ENCODE measurements around the gene ADRA1B.
"Not testable (repeated sequence)": the region's sequence is repeated elsewhere in the genome, so short reads cannot be mapped to it uniquely, and the experiment has no call there.

Gene ADRA1B

DNA sequence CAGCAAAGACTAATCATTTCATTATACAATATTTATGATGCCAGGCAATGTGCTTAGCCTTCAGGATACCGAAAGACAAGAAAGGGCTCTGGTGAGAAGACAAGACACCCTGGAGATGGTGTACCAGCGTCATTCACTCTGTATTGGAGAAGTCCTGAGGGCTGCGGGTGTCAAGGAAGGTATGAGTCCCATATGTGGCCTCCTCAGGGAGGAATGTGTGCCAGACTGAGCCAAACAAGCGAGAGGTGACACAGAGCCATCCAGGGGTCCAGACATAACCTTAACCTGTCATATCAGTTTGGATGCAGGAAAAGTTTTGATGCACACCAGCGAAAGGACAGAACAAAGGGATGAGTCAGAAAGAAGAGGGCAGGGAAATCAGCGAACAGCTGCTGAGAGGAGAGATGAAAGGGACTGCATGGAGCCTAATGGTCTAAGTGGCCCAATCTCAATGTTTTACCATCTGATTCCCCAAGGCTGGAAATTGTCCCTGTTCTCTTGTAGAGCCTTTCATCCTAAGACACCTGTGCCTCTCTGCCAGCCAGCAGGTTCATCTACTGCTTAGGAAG lies 38.9 kb downstream of the ADRA1B start:
- no peak overlapping the region for H3K4me3 ChIP-seq (ENCODE audit: low read depth, low read length)
- no peak for TF ChIP-seq CTCF (IDR thresholded peaks at IDR 0.05; ENCODE audit: low read depth, low read length)

- TF ChIP-seq CTCF (IDR thresholded peaks at IDR 0.05; ENCODE audit: low read depth, low read length): no peak
- no peak overlapping the region for H3K4me3 ChIP-seq (ENCODE audit: low read depth, low read length)
These were observed 39.8 kb downstream of the ADRA1B start for GRCh38 chr5:159956074-159956473.

DNA sequence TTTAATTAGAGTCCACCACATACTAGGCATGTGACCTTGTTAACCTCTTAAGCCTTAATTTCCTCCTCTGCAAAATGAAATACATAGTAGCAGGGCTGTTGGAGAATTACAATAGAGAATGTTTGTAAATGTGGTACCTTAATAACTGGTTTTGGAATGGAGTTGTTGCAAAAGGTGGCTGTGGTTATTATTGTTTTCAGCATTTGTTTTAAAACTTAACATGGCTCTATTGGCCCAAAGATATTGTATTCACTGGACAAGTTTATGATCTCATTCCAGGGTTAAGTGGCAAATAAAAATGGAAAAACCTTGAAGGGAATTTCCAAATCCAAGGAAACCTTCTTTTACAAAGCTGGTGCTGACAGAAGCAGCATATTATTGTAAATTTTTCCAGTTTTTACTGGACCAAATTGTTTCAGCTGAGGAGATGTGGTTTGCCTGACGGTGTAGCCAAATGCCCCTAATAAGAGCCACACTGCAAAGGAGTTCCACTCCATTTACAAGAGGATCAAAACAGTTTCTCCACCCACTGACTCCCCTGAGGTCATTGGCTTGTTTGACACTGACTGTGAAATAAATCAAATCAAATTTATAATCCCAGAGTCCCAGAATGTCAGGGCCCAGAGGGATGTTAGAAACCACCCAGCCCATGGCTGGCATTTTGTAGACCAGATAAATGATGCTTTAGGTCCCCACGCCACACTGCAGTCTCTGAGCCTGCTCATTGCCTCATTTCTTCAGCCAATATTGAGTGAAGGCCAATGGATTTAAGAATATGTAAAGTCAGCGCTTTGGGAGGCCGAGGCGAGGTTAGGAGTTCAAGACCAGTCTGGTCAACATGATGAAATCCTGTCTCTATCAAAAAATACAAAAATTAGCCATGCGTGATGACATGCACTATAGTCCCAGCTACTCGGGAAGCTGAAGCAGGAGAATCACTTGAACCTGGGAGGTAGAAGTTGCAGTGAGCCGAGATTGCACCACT lies 45.2 kb downstream of the ADRA1B start:
- TF ChIP-seq CTCF (IDR thresholded peaks at IDR 0.05; ENCODE audit: low read depth, low read length): no peak
- H3K4me3 ChIP-seq (ENCODE audit: low read depth, low read length): no peak overlapping the region

DNA sequence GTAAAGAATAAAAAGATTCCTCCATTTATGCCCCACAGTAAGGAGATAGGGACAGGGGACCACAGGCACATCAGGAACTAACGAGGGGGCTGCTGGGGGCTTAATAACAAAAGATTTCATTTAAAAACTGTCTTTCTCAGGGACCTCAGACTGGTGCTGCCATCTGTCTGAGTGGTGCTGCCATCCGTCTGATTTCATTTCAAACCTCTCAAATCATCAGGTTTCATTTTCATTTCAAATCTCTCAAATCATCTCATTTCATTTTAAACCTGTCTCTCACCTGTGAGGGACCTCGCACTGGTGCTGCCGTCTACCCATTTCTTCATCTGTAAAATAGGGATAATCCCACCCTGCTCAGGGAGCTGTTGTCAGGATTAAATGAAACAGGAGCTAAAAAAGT lies 45.9 kb downstream of the ADRA1B start:
- TF ChIP-seq CTCF (IDR thresholded peaks at IDR 0.05; ENCODE audit: low read depth, low read length): no peak
- no peak overlapping the region for H3K4me3 ChIP-seq (ENCODE audit: low read depth, low read length)

GRCh38 chr5:159963935-159964334 lies 47.7 kb downstream of the ADRA1B start:
- no peak overlapping the region for H3K4me3 ChIP-seq (ENCODE audit: low read depth, low read length)
- TF ChIP-seq CTCF (IDR thresholded peaks at IDR 0.05; ENCODE audit: low read depth, low read length): no peak

- peak; percentile 71 for TF ChIP-seq CTCF (IDR thresholded peaks at IDR 0.05; ENCODE audit: low read depth, low read length)
These were observed 49.0 kb downstream of the ADRA1B start for GRCh38 chr5:159965031-159965837.

DNA sequence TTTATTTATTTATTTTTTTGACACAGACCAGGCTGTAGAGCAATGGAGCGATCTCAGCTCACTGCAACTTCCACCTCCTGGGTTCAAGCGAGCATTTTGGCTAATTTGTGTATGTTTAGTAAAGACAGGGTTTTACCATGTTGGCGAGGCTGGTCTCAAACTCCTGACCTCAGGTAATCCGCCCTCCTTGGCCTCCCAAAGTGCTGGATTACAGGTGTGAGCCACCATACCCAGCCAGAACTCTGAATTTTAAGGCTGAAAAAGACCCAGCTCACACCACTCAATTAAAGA lies 49.5 kb downstream of the ADRA1B start:
- not testable (repeated sequence) for H3K4me3 ChIP-seq (ENCODE audit: low read depth, low read length)

More at GRCh38 chr5:159965031-159965837, 49.0 kb downstream of the ADRA1B start:
- H3K4me3 ChIP-seq (ENCODE audit: low read depth, low read length): no peak overlapping the region

Measured in WI38 (cell line).